Parathyroid adenoma (tissue), 2 donors: ENCODE measurements around the gene BID.
A peak's percentile ranks its signal among the peaks of the same experiment; 100 is the strongest.

Experiments
- H2AFZ ChIP-seq: fragments of 300-600 bp; sonication (generic); one replicate; pipeline ENCODE4 v1.7.0; 2017; ENCODE audit warnings: antibody characterized with exemption, mild to moderate bottlenecking
- H3K27ac ChIP-seq: fragments of 300-600 bp; sonication (generic); one replicate; pipeline ENCODE4 v1.7.0; 2017
- H3K27me3 ChIP-seq: fragments of 300-600 bp; sonication (generic); one replicate; pipeline ENCODE4 v1.7.0; 2017; ENCODE audit warnings: low read length; ENCODE audit not compliant: control insufficient read depth, insufficient read depth
- H3K36me3 ChIP-seq: fragments of 300-600 bp; sonication (generic); one replicate; pipeline ENCODE4 v1.7.0; 2017; ENCODE audit warnings: low read length; ENCODE audit not compliant: control insufficient read depth, insufficient read depth
- H3K4me1 ChIP-seq: fragments of 300-600 bp; sonication (generic); one replicate; pipeline ENCODE4 v1.7.0; 2017; ENCODE audit warnings: control low read depth
- H3K4me2 ChIP-seq: fragments of 300-600 bp; sonication (generic); one replicate; pipeline ENCODE4 v1.7.0; 2017; ENCODE audit warnings: low read length
- H3K4me3 ChIP-seq: fragments of 300-600 bp; sonication (generic); one replicate; pipeline ENCODE4 v1.7.0; 2017; ENCODE audit warnings: low read depth, low read length
- H3K79me2 ChIP-seq: fragments of 300-600 bp; sonication (generic); one replicate; pipeline ENCODE4 v1.7.0; 2017; ENCODE audit warnings: control low read depth
- H3K9ac ChIP-seq: fragments of 300-600 bp; sonication (generic); one replicate; pipeline ENCODE4 v1.7.0; 2017; ENCODE audit warnings: mild to moderate bottlenecking
- H3K9me3 ChIP-seq: fragments of 300-600 bp; sonication (generic); one replicate; pipeline ENCODE4 v1.7.0; 2017; ENCODE audit warnings: low read length; ENCODE audit not compliant: control insufficient read depth
- TF ChIP-seq, protein P1 (sequence below): fragments of 300-600 bp; sonication (generic); IDR thresholded peaks from one replicate; pipeline ENCODE4 v1.7.0; 2017; ENCODE audit warnings: antibody characterized with exemption, mild to moderate bottlenecking
- donor health status: primary hyperparathyroidism.

The BID gene

DNA sequence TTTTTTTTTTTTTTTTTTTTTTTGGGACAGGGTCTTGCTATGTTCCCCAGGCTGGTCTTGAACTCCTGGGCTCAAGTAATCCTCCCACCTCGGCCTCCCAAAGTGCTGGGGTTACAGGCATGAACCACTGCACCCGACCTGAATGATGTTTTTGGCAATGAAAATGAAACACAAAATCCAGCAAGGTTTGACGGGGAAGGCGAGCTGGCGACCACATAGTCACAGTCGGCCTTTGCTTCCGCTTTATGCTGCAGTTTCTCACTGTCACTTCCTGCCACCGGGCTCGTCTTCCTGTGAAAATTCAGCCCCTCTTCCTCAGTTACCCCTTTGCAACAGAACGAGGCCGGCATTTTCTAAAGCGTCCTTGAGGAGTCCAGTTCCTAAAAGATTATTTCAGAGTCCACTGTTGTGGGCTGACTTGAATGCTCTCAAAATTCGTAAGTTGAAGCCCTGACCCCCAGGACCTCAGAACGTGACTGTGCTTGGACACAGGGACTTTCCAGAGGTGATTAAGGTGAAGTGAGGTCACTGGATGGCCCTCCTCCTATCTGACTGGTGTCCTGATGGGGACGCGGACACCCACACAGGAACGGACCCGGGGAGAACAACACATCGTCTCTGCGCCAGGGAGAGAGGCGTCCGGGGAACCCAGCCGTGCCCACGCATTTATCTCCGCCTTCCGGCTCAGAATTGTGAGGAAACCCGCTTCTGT, 2.9 kb upstream of the BID start:
- TF ChIP-seq, protein P1, sequence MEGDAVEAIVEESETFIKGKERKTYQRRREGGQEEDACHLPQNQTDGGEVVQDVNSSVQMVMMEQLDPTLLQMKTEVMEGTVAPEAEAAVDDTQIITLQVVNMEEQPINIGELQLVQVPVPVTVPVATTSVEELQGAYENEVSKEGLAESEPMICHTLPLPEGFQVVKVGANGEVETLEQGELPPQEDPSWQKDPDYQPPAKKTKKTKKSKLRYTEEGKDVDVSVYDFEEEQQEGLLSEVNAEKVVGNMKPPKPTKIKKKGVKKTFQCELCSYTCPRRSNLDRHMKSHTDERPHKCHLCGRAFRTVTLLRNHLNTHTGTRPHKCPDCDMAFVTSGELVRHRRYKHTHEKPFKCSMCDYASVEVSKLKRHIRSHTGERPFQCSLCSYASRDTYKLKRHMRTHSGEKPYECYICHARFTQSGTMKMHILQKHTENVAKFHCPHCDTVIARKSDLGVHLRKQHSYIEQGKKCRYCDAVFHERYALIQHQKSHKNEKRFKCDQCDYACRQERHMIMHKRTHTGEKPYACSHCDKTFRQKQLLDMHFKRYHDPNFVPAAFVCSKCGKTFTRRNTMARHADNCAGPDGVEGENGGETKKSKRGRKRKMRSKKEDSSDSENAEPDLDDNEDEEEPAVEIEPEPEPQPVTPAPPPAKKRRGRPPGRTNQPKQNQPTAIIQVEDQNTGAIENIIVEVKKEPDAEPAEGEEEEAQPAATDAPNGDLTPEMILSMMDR: no peak
- Histone ChIP-seq H2AFZ (no peak overlapping the region), H3K36me3 (no peaks in the 10 kb centered on the region), H3K4me2 (peak overlapping the region; percentile 13), H3K27me3 (no peaks in the 10 kb centered on the region), H3K9ac (no peak overlapping the region), H3K79me2 (no peaks in the 10 kb centered on the region), H3K9me3 (no peaks in the 10 kb centered on the region), H3K27ac (peak overlapping the region; percentile 64), H3K4me1 (peaks cover 6% of the 10 kb centered on the region), H3K4me3 (no peak overlapping the region)

DNA sequence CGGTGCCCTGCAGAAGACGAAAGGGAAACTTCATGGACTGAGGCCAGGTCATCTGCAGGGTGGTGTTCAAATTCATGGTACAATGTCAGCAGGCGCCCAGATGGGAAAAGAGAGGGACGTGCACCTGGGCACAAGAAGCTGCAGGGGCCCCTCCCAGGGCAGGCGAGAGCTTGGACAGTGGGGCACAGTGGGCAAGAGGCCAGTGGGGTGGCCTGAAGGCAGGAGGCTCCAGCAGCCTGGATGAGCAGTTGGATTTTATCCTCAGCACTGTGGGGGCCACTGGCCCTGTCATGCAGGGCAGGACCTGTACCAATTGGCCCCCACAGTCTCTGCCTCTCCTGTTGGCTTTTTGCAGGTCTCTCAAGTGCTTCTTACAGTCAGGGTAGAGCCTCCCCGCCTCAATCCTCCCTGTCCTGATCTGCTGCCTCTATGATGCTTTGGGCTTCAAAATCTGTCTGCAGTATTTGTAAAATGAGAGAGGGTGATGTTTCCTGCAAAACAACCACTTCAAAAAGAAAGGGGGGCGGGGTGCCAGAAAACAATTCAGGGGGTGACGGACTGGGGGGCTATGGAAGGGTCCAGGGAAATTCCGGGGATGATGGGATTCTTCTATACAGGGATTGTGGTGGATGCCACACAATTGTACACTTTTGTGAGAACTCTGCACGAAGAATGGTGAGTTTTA, 1.7 kb upstream of the BID start:
- Histone ChIP-seq H3K4me2 (no peak overlapping the region), H3K4me1 (peaks cover 6% of the 10 kb centered on the region), H3K9ac (no peak overlapping the region), H3K27ac (no peak overlapping the region), H3K9me3 (no peaks in the 10 kb centered on the region), H3K4me3 (no peak overlapping the region), H2AFZ (no peak overlapping the region), H3K79me2 (no peaks in the 10 kb centered on the region), H3K27me3 (no peaks in the 10 kb centered on the region), H3K36me3 (no peaks in the 10 kb centered on the region)
- TF ChIP-seq, protein P1: no peak

DNA sequence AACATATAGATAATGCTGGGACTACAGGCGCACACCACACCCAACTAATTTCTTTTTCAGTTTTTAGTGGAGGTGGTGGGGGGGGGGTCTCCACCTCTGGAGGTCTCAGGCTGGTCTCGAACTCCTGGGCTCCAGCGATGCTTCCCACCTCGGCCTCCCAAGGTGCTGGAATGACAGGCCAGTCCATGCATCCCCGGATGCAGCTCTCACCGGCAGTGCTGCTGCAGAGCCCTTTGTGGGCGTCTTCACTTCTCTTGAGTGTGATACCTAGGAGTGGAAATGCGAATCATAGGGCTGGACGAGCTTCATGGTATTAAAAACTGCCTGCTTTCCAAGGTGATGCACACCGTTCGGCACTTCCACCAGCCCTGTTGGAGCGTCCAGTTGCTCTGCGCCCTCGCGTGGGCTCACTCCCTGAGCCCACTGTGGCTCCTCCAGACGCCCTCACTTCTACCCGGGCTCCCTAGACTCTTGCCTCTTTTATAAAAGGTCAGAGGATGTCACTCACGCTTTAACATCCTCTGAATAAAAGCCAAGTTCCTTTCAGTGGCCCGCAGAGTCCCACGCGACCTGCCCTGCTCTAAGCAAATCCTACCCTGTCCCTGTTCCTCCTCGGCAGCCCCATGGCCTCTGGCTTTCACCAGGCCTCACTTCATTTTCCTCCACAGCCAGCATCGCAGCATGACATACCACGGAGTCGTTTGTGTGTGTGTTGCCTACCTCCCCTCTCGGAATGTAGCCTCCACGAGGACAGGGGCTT, 837 bp upstream of the BID start:
- Histone ChIP-seq H3K4me1 (peaks cover 6% of the 10 kb centered on the region), H3K27ac (no peak overlapping the region), H3K36me3 (no peaks in the 10 kb centered on the region), H2AFZ (no peak overlapping the region), H3K9me3 (no peaks in the 10 kb centered on the region), H3K4me2 (no peak overlapping the region), H3K4me3 (no peak overlapping the region), H3K9ac (no peak overlapping the region), H3K27me3 (no peaks in the 10 kb centered on the region), H3K79me2 (no peaks in the 10 kb centered on the region)
- TF ChIP-seq, protein P1: no peak

DNA sequence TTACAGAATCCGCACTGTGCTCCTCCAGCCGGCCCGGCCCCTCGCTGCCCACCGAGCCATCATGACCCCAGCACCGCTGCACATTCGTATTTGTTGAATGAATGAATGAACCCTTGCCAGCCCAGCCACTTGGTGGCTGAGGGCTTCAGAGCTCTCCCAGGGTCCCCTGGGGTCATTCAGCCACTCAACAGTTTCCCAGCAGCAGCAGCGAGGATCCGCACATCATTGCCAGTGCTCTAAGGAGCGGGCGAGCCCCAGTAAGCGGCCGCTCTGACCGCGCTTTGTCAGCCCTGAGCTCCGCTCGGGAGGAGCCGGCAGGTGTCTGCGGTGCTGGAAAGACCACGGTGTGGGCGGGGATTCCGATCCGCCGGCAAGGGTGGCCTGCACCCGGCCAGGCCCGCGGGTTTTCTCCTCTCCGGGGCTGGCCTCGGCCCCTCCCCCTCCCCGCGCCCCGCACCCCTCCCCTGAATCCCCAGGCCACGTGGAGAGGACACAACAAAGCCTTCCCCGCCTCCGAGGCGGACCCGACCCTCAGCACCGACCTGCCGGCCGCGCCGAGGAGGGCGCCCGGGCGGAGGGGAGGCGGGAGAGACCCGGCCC, 563 bp downstream of the BID start:
- Histone ChIP-seq H3K79me2 (no peaks in the 10 kb centered on the region), H3K36me3 (no peaks in the 10 kb centered on the region), H3K4me2 (peak overlapping the region; percentile 70), H3K4me3 (peak overlapping the region; percentile 24), H3K27ac (no peak overlapping the region), H3K27me3 (no peaks in the 10 kb centered on the region), H3K9me3 (no peaks in the 10 kb centered on the region), H2AFZ (peak overlapping the region; percentile 60), H3K9ac (no peak overlapping the region), H3K4me1 (peaks cover 6% of the 10 kb centered on the region)
- TF ChIP-seq, protein P1: no peak
